ENCODE data around the gene NT5C1B.
"Not testable (repeated sequence)": the region's sequence is repeated elsewhere in the genome, so short reads cannot be mapped to it uniquely, and the experiment has no call there.

Gene NT5C1B

GRCh38 chr2:18589354-18589753 is at the start of gene NT5C1B:
TSS of gene NT5C1B (minus strand) at chr2:18589569. CDS start at chr2:18589468, 101 bp downstream.
- no peak for DNase-seq (ENCODE audit: low read depth in 1 of 2, low spot score in 1 of 2)

GRCh38 chr2:18637196-18637595 is 47.8 kb upstream of the NT5C1B start:
- DNase-seq (ENCODE audit: low read depth in 1 of 2, low spot score in 1 of 2): no peak

GRCh38 chr2:18632699-18633098 is 43.3 kb upstream of the NT5C1B start:
- not testable (repeated sequence) for DNase-seq (ENCODE audit: low read depth in 1 of 2, low spot score in 1 of 2)

- no peak for DNase-seq (ENCODE audit: low read depth in 1 of 2, low spot score in 1 of 2)
Measured at GRCh38 chr2:18630941-18631340, 41.6 kb upstream of the NT5C1B start.

- no peak for DNase-seq (ENCODE audit: low read depth in 1 of 2, low spot score in 1 of 2)
Measured at GRCh38 chr2:18630541-18630940, 41.2 kb upstream of the NT5C1B start.

- no peak for DNase-seq (ENCODE audit: low read depth in 1 of 2, low spot score in 1 of 2)
Measured at GRCh38 chr2:18630101-18630500, 40.7 kb upstream of the NT5C1B start.

GRCh38 chr2:18626958-18627650 is 37.7 kb upstream of the NT5C1B start:
- DNase-seq (ENCODE audit: low read depth in 1 of 2, low spot score in 1 of 2): no peak

GRCh38 chr2:18626256-18626668 is 36.9 kb upstream of the NT5C1B start:
- no peak for DNase-seq (ENCODE audit: low read depth in 1 of 2, low spot score in 1 of 2)

GRCh38 chr2:18625563-18625962 is 36.2 kb upstream of the NT5C1B start:
- no peak for DNase-seq (ENCODE audit: low read depth in 1 of 2, low spot score in 1 of 2)

GRCh38 chr2:18623782-18624181 is 34.4 kb upstream of the NT5C1B start:
- DNase-seq (ENCODE audit: low read depth in 1 of 2, low spot score in 1 of 2): no peak

GRCh38 chr2:18620867-18621632 is 31.7 kb upstream of the NT5C1B start:
- DNase-seq (ENCODE audit: low read depth in 1 of 2, low spot score in 1 of 2): no peak

GRCh38 chr2:18619091-18619490 is 29.7 kb upstream of the NT5C1B start:
- no peak for DNase-seq (ENCODE audit: low read depth in 1 of 2, low spot score in 1 of 2)

GRCh38 chr2:18614041-18614440 is 24.7 kb upstream of the NT5C1B start:
- no peak for DNase-seq (ENCODE audit: low read depth in 1 of 2, low spot score in 1 of 2)

GRCh38 chr2:18612133-18612532 is 22.8 kb upstream of the NT5C1B start:
- DNase-seq (ENCODE audit: low read depth in 1 of 2, low spot score in 1 of 2): no peak

- no peak for DNase-seq (ENCODE audit: low read depth in 1 of 2, low spot score in 1 of 2)
Measured at GRCh38 chr2:18611604-18612003, 22.2 kb upstream of the NT5C1B start.

- DNase-seq (ENCODE audit: low read depth in 1 of 2, low spot score in 1 of 2): no peak
Measured at GRCh38 chr2:18611184-18611583, 21.8 kb upstream of the NT5C1B start.

GRCh38 chr2:18610651-18611050 is 21.3 kb upstream of the NT5C1B start:
- no peak for DNase-seq (ENCODE audit: low read depth in 1 of 2, low spot score in 1 of 2)

GRCh38 chr2:18610090-18610489 is 20.7 kb upstream of the NT5C1B start:
- DNase-seq (ENCODE audit: low read depth in 1 of 2, low spot score in 1 of 2): no peak

GRCh38 chr2:18605115-18605514 is 15.7 kb upstream of the NT5C1B start:
- DNase-seq (ENCODE audit: low read depth in 1 of 2, low spot score in 1 of 2): no peak

- DNase-seq (ENCODE audit: low read depth in 1 of 2, low spot score in 1 of 2): no peak
Measured at GRCh38 chr2:18604531-18604885, 15.1 kb upstream of the NT5C1B start.

GRCh38 chr2:18603854-18604530 is 14.6 kb upstream of the NT5C1B start:
- DNase-seq (ENCODE audit: low read depth in 1 of 2, low spot score in 1 of 2): no peak

- no peak for DNase-seq (ENCODE audit: low read depth in 1 of 2, low spot score in 1 of 2)
Measured at GRCh38 chr2:18602298-18602697, 12.9 kb upstream of the NT5C1B start.

Data from stimulated activated CD4-positive, alpha-beta T cell treated with anti-CD3 and anti-CD28 coated beads, Interleukin-15, amount 100 ng/mL, for 1 hour (primary cell).